Spleen (tissue), 11 donors: ENCODE measurements around the gene EHBP1. TPM values are rescaled to one million over a fixed set of nuclear protein-coding genes. Genes with fewer than 3 reads are reported as not detected.

Source experiments
- DNase-seq: peaks from one replicate; pipeline ENCODE4 v3.0.0-alpha.2; 2020
- H3K27ac ChIP-seq, 8 donors: fragments of 200-600 bp; sonication (generic) in 7 of 8; 1 replicate in 4 of 8; 2 replicates in 4 of 8; pipeline versions ENCODE4 v1.5.0 to v1.8.0; 2016 to 2021; ENCODE audit warnings: inconsistent platforms in 4 of 8, mild to moderate bottlenecking in 4 of 8, moderate library complexity in 1 of 8
- H3K27me3 ChIP-seq, 7 donors: fragments of 200-600 bp; sonication (generic) in 6 of 7; replicated peaks in 1 of 7; 1 replicate in 4 of 7; 2 replicates in 3 of 7; pipeline versions ENCODE4 v1.5.0 to v1.8.0; 2016 to 2021; ENCODE audit warnings: inconsistent platforms in 3 of 7, mild to moderate bottlenecking in 1 of 7
- H3K36me3 ChIP-seq, 6 donors: fragments of 200-600 bp; sonication (generic) in 5 of 6; 1 replicate in 4 of 6; 2 replicates in 2 of 6; pipeline versions ENCODE4 v1.5.0 to v1.8.0; 2016 to 2021; ENCODE audit warnings: inconsistent platforms in 2 of 6
- H3K4me1 ChIP-seq, 6 donors: fragments of 200-600 bp; sonication (generic) in 5 of 6; 1 replicate in 3 of 6; 2 replicates in 3 of 6; pipeline versions ENCODE4 v1.5.0 to v1.8.0; 2016 to 2021; ENCODE audit warnings: inconsistent platforms in 3 of 6
- H3K4me3 ChIP-seq, 8 donors: fragments of 200-600 bp; sonication (generic) in 7 of 8; 1 replicate in 4 of 8; 2 replicates in 4 of 8; pipeline versions ENCODE4 v1.5.0 to v1.8.0; 2016 to 2021; ENCODE audit warnings: inconsistent platforms in 4 of 8, mild to moderate bottlenecking in 4 of 8, moderate library complexity in 2 of 8
- H3K9me3 ChIP-seq, 8 donors: fragments of 200-600 bp; sonication (generic) in 7 of 8; 1 replicate in 4 of 8; 2 replicates in 4 of 8; pipeline versions ENCODE4 v1.5.0 to v1.8.0; 2016 to 2021; ENCODE audit warnings: inconsistent platforms in 4 of 8
- CTCF ChIP-seq, 11 experiments: fragments of 200-600 bp in 7 of 11; fragments of 450-650 bp in 4 of 11; sonication (generic) in 4 of 11; IDR thresholded peaks in 8 of 11; conservative IDR thresholded peaks in 3 of 11; 1 replicate in 7 of 11; 2 replicates in 4 of 11; pipeline versions ENCODE4 v1.4.0 to v1.8.0; 2016 to 2021; ENCODE audit warnings: antibody characterized with exemption in 11 of 11, inconsistent platforms in 4 of 11, mild to moderate bottlenecking in 1 of 11
- POLR2A ChIP-seq, 3 donors: fragments of 450-650 bp; IDR thresholded peaks; one replicate each; pipeline ENCODE4 v1.5.1; 2017; ENCODE audit warnings: antibody characterized with exemption in 3 of 3, mild to moderate bottlenecking in 1 of 3
- POLR2AphosphoS5 ChIP-seq, 3 donors: sonication (generic); formaldehyde crosslinking; IDR thresholded peaks; one replicate each; pipeline ENCODE4 v1.5.1; 2017; ENCODE audit warnings: antibody characterized with exemption in 3 of 3
- WGBS, 5 donors: extraction: QIAGEN DNeasy Blood & Tissue Kit in 3 of 5; methylation state at CpG; one replicate each; pipeline versions ENCODE4 v1.1.5 to v1.1.7; 2013 to 2018; 5-methylcytosine and 5-hydroxymethylcytosine counted together
- intact Hi-C: fragments of 100-400 bp; cut with DNase I; formaldehyde crosslinking; loops from one replicate; pipeline ENCODE4 v1.15.0; 2023; ENCODE audit warnings: low total_unique reads
- polyA plus RNA-seq, 3 donors: library from polyadenylated mRNA; stranded (reverse); fragments of 200-250 nt; gene quantifications; one replicate each; pipeline ENCODE4 v1.2.1, GENCODE V29; 2013
- total RNA-seq, 7 donors: library from RNA; depleted of rRNA in 3 of 7; stranded (reverse); fragments of >200 nt in 3 of 7; fragmentation: NEBNext Ultra II Directional in 4 of 7; extraction: Animal tissue kit (Norgen Biotek cat#: 25700) in 4 of 7; gene quantifications; one replicate each; pipeline versions ENCODE4 v1.1.0 to v1.2.1, GENCODE V29; 2016 to 2021
- donor health status: healthy with polysubstance abuse.
- donor health status: DM: no; HTN: no; CAD: no; lungs with moderate emphysema.
- donor health status: DM: no; HTN: no; CAD: no.
- donor health status: Bipolar disorder and iron deficiency.
- donor health status: healthy.
- donor health status: DM: no; HTN: no; CAD: no.
- donor health status: DM: yes; HTN: yes; CAD: no.

EHBP1 gene
- total and polyA plus RNA-seq, 10 donors = 5.0 to 44.2 (median 31.7) TPM

- Histone ChIP-seq H3K4me1 (no peaks in the 10 kb centered on the region), H3K36me3 (peaks cover 0 to 58% (median 8%) of the 10 kb centered on the region in 6 donors), H3K9me3 (no peaks in the 10 kb centered on the region), H3K4me3 (no peak overlapping the region), H3K27me3 (no peaks in the 10 kb centered on the region), H3K27ac (no peak overlapping the region)
- intact Hi-C loops = no loop called here
- 81 to 95% (median 95%) methylated on average over 3 of the region's 3 CpGs for WGBS, 5 donors
- TF ChIP-seq POLR2A (IDR thresholded peaks at IDR 0.05) (no peak), POLR2AphosphoS5 (IDR thresholded peaks at IDR 0.05) (no peak), CTCF (IDR thresholded peaks at IDR 0.05 in 8 of 11, conservative IDR thresholded peaks at IDR 0.05 in 3 of 11) (no peak)
- DNase-seq = no peak
Observed at GRCh38 chr2:62991605-62992004, 286.1 kb downstream of the EHBP1 start.

GRCh38 chr2:62992561-62992960, 287.0 kb downstream of the EHBP1 start:
- no peak overlapping the region for H3K27ac ChIP-seq
- 96 to 97% (median 97%) methylated on average over 2 of the region's 2 CpGs for WGBS, 5 donors
- H3K27me3 ChIP-seq = no peaks in the 10 kb centered on the region
- no peaks in the 10 kb centered on the region for H3K4me1 ChIP-seq
- no peak overlapping the region for H3K4me3 ChIP-seq
- peaks cover 0 to 61% (median 10%) of the 10 kb centered on the region in 6 donors for H3K36me3 ChIP-seq
- intact Hi-C loops = no loop called here
- H3K9me3 ChIP-seq = no peaks in the 10 kb centered on the region
- TF ChIP-seq POLR2AphosphoS5 (IDR thresholded peaks at IDR 0.05) (no peak), POLR2A (IDR thresholded peaks at IDR 0.05) (no peak), CTCF (IDR thresholded peaks at IDR 0.05 in 8 of 11, conservative IDR thresholded peaks at IDR 0.05 in 3 of 11) (no peak)
- no peak for DNase-seq

- TF ChIP-seq CTCF (IDR thresholded peaks at IDR 0.05 in 8 of 11, conservative IDR thresholded peaks at IDR 0.05 in 3 of 11) (no peak), POLR2A (IDR thresholded peaks at IDR 0.05) (no peak), POLR2AphosphoS5 (IDR thresholded peaks at IDR 0.05) (no peak)
- Histone ChIP-seq H3K9me3 (no peaks in the 10 kb centered on the region), H3K4me1 (no peaks in the 10 kb centered on the region), H3K27ac (no peak overlapping the region), H3K36me3 (peaks cover 0 to 59% (median 10%) of the 10 kb centered on the region in 6 donors), H3K27me3 (no peaks in the 10 kb centered on the region), H3K4me3 (no peak overlapping the region)
- DNase-seq = no peak
- WGBS, 5 donors = 94 to 98% (median 96%) methylated on average over 4 of the region's 4 CpGs
- intact Hi-C loops = no loop called here
Observed at GRCh38 chr2:62994206-62994605, 288.7 kb downstream of the EHBP1 start.

- H3K27me3 ChIP-seq = no peaks in the 10 kb centered on the region
- 94 to 98% (median 97%) methylated on average over 12 of the region's 12 CpGs for WGBS, 5 donors
- H3K27ac ChIP-seq = no peak overlapping the region
- DNase-seq = no peak
- TF ChIP-seq POLR2AphosphoS5 (IDR thresholded peaks at IDR 0.05) (no peak), CTCF (IDR thresholded peaks at IDR 0.05 in 8 of 11, conservative IDR thresholded peaks at IDR 0.05 in 3 of 11) (no peak), POLR2A (IDR thresholded peaks at IDR 0.05) (no peak)
- no peak overlapping the region for H3K4me3 ChIP-seq
- H3K36me3 ChIP-seq = peaks cover 0 to 55% (median 8%) of the 10 kb centered on the region in 6 donors
- no peaks in the 10 kb centered on the region for H3K4me1 ChIP-seq
- intact Hi-C loops = no loop called here
- no peaks in the 10 kb centered on the region for H3K9me3 ChIP-seq
Observed at GRCh38 chr2:62996534-62997186, 291.1 kb downstream of the EHBP1 start.
